Adrenal gland (tissue), 5 donors: ENCODE data around the gene HEXIM2.

ENCODE experiments used
- POLR2A ChIP-seq, 2 donors: fragments of 450-650 bp; IDR thresholded peaks; one replicate each; pipeline ENCODE4 v1.6.1; 2017; ENCODE audit warnings: antibody characterized with exemption in 2 of 2, mild to moderate bottlenecking in 2 of 2, moderate library complexity in 1 of 2
- TF ChIP-seq, protein P1 (sequence below), 6 experiments: fragments of 450-650 bp in 4 of 6; fragments of 200-600 bp in 2 of 6; sonication (generic) in 1 of 6; IDR thresholded peaks; 1 replicate in 5 of 6; 2 replicates in 1 of 6; pipeline versions ENCODE4 v1.5.1 to v1.8.0; 2016 to 2021; ENCODE audit warnings: antibody characterized with exemption in 6 of 6, mild to moderate bottlenecking in 2 of 6, moderate library complexity in 1 of 6
- donor health status: DM: no; HTN: no; CAD: no.

DNA sequence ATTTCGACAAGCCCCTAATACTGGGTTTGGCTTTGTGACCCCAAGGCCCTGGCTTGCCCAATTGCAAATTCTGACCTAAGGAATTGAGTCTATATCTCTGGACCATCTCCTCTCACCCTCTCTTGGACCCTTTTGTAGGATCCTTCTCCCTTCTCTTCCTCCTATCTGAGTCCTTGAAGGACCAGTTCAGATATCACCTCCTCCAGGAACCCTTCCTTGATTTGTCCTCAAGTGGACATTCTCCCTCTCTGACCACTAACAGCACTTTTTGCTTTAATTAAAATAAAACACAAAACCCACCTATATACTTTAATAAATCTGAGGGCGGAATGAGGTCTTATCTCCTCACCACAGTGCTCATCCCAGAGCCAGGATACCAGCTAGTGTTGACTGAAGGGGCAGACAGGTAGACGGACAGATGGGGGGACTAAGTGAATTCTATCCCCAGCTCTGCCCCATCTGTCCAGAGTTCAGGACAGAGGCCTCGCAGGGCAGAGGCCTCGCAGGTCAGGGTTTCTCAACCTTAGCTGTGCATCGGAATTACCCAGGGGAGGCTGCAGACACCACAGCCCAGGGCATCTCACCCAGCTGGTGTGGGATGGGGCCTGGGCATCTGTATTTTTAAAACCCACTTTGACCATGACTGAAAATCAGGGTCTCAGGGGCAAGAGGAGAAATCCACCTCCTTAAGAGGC is 38.5 kb upstream of the HEXIM2 start:
- TF ChIP-seq POLR2A (IDR thresholded peaks at IDR 0.05) = no peak
- TF ChIP-seq, protein P1, sequence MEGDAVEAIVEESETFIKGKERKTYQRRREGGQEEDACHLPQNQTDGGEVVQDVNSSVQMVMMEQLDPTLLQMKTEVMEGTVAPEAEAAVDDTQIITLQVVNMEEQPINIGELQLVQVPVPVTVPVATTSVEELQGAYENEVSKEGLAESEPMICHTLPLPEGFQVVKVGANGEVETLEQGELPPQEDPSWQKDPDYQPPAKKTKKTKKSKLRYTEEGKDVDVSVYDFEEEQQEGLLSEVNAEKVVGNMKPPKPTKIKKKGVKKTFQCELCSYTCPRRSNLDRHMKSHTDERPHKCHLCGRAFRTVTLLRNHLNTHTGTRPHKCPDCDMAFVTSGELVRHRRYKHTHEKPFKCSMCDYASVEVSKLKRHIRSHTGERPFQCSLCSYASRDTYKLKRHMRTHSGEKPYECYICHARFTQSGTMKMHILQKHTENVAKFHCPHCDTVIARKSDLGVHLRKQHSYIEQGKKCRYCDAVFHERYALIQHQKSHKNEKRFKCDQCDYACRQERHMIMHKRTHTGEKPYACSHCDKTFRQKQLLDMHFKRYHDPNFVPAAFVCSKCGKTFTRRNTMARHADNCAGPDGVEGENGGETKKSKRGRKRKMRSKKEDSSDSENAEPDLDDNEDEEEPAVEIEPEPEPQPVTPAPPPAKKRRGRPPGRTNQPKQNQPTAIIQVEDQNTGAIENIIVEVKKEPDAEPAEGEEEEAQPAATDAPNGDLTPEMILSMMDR (IDR thresholded peaks at IDR 0.05) = no peak
